ENCODE data around the gene KRTAP19-1.

Gene KRTAP19-1

DNA sequence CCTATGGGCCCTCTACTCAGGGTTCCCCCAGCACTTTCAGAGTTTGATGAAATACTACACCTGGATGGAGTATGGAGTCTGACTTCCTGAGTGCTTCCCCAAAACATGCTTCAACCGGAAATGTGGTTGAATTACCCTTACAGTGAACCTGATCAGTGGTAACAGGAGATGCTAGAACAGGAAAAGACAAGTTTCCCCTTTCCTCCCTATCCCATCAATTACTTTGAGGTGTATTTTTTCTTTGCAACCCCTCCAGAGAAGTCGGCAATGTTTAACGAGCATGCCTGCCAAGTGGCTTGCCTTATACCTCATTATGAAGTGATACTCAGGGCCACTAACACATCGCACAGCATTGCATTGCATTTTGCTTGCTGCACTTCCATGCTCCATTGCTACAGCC, 33.1 kb downstream of the KRTAP19-1 start:
- Histone ChIP-seq H3K9me3 (ENCODE audit: control insufficient read depth, low read length) (no peaks in the 10 kb centered on the region), H3K36me3 (ENCODE audit: control insufficient read depth, insufficient read depth, low read length) (no peaks in the 10 kb centered on the region), H3K4me3 (ENCODE audit: low read depth, low read length) (no peak overlapping the region), H3K79me2 (no peaks in the 10 kb centered on the region), H3K27ac (no peak overlapping the region), H3K27me3 (ENCODE audit: control insufficient read depth, insufficient read depth, low read length) (no peaks in the 10 kb centered on the region), H3K4me2 (ENCODE audit: low read length) (no peak overlapping the region), H3K4me1 (no peaks in the 10 kb centered on the region), H3K9ac (no peak overlapping the region), H2AFZ (no peak overlapping the region)
- TF ChIP-seq, protein P1, sequence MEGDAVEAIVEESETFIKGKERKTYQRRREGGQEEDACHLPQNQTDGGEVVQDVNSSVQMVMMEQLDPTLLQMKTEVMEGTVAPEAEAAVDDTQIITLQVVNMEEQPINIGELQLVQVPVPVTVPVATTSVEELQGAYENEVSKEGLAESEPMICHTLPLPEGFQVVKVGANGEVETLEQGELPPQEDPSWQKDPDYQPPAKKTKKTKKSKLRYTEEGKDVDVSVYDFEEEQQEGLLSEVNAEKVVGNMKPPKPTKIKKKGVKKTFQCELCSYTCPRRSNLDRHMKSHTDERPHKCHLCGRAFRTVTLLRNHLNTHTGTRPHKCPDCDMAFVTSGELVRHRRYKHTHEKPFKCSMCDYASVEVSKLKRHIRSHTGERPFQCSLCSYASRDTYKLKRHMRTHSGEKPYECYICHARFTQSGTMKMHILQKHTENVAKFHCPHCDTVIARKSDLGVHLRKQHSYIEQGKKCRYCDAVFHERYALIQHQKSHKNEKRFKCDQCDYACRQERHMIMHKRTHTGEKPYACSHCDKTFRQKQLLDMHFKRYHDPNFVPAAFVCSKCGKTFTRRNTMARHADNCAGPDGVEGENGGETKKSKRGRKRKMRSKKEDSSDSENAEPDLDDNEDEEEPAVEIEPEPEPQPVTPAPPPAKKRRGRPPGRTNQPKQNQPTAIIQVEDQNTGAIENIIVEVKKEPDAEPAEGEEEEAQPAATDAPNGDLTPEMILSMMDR (IDR thresholded peaks at IDR 0.05): no peak

DNA sequence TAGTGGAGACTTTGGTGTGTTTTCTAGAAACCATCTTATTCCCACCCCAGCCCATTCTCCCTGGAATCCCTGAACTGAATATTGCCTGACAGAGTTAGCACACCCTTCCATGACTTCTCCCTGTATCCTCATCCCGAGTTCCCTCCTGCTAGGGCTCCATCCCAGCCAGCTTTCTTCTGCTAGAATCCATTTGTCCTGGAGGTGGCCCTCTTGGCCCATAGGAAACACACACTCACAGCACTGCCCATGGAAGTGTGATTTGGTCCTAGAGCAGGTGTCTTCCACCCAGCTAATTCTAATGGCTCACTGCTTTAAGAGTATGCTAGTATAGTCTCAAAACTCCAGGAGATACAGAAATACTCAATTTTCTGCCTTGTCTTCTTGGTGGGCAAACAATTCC, 36.0 kb downstream of the KRTAP19-1 start:
- no peaks in the 10 kb centered on the region for H3K4me1 ChIP-seq
- no peak overlapping the region for H3K4me2 ChIP-seq (ENCODE audit: low read length)
- no peak overlapping the region for H3K27ac ChIP-seq
- no peaks in the 10 kb centered on the region for H3K36me3 ChIP-seq (ENCODE audit: control insufficient read depth, insufficient read depth, low read length)
- TF ChIP-seq, protein P1 (IDR thresholded peaks at IDR 0.05): no peak
- H3K9me3 ChIP-seq (ENCODE audit: control insufficient read depth, low read length): no peaks in the 10 kb centered on the region
- H3K4me3 ChIP-seq (ENCODE audit: low read depth, low read length): no peak overlapping the region
- no peaks in the 10 kb centered on the region for H3K27me3 ChIP-seq (ENCODE audit: control insufficient read depth, insufficient read depth, low read length)
- no peak overlapping the region for H3K9ac ChIP-seq
- H2AFZ ChIP-seq: no peak overlapping the region
- no peaks in the 10 kb centered on the region for H3K79me2 ChIP-seq

GRCh38 chr21:30443226-30443625, 36.9 kb downstream of the KRTAP19-1 start:
- no peaks in the 10 kb centered on the region for H3K27me3 ChIP-seq (ENCODE audit: control insufficient read depth, insufficient read depth, low read length)
- TF ChIP-seq, protein P1 (IDR thresholded peaks at IDR 0.05): no peak

GRCh38 chr21:30439975-30440374, 40.2 kb downstream of the KRTAP19-1 start, which contains the start of gene KRTAP15-1:
Gene KRTAP15-1 (plus strand): TSS chr21:30440275. CDS start chr21:30440328, 53 bp downstream.
- no peak within 1 kb of the TSS for H3K9ac ChIP-seq
- no peak within 1 kb of the TSS for H3K4me2 ChIP-seq (ENCODE audit: low read length)
- H3K9me3 ChIP-seq (ENCODE audit: control insufficient read depth, low read length): no peaks in the 10 kb centered on the region
- H3K27me3 ChIP-seq (ENCODE audit: control insufficient read depth, insufficient read depth, low read length): no peaks in the 10 kb centered on the region
- no peaks in the 10 kb centered on the region for H3K36me3 ChIP-seq (ENCODE audit: control insufficient read depth, insufficient read depth, low read length)
- H3K79me2 ChIP-seq: no peaks in the 10 kb centered on the region
- TF ChIP-seq, protein P1 (IDR thresholded peaks at IDR 0.05): no peak
- H2AFZ ChIP-seq: no peak within 1 kb of the TSS
- no peak within 1 kb of the TSS for H3K27ac ChIP-seq
- no peak within 1 kb of the TSS for H3K4me3 ChIP-seq (ENCODE audit: low read depth, low read length)
- H3K4me1 ChIP-seq: no peaks in the 10 kb centered on the region

More at GRCh38 chr21:30443226-30443625, 36.9 kb downstream of the KRTAP19-1 start:
- H3K4me3 ChIP-seq (ENCODE audit: low read depth, low read length): no peak overlapping the region
- no peak overlapping the region for H3K9ac ChIP-seq
- no peaks in the 10 kb centered on the region for H3K9me3 ChIP-seq (ENCODE audit: control insufficient read depth, low read length)
- H2AFZ ChIP-seq: no peak overlapping the region
- no peaks in the 10 kb centered on the region for H3K4me1 ChIP-seq
- no peaks in the 10 kb centered on the region for H3K79me2 ChIP-seq
- H3K36me3 ChIP-seq (ENCODE audit: control insufficient read depth, insufficient read depth, low read length): no peaks in the 10 kb centered on the region
- H3K4me2 ChIP-seq (ENCODE audit: low read length): no peak overlapping the region
- no peak overlapping the region for H3K27ac ChIP-seq

GRCh38 chr21:30437010-30437565, 43.1 kb downstream of the KRTAP19-1 start:
- H3K4me2 ChIP-seq (ENCODE audit: low read length): no peak overlapping the region

More at GRCh38 chr21:30437010-30437565, 43.1 kb downstream of the KRTAP19-1 start:
- Histone ChIP-seq H3K4me3 (ENCODE audit: low read depth, low read length) (no peak overlapping the region), H2AFZ (no peak overlapping the region), H3K4me1 (no peaks in the 10 kb centered on the region), H3K27ac (no peak overlapping the region), H3K9ac (no peak overlapping the region), H3K79me2 (no peaks in the 10 kb centered on the region), H3K36me3 (ENCODE audit: control insufficient read depth, insufficient read depth, low read length) (no peaks in the 10 kb centered on the region), H3K27me3 (ENCODE audit: control insufficient read depth, insufficient read depth, low read length) (no peaks in the 10 kb centered on the region), H3K9me3 (ENCODE audit: control insufficient read depth, low read length) (no peaks in the 10 kb centered on the region)
- TF ChIP-seq, protein P1 (IDR thresholded peaks at IDR 0.05): no peak

Measured in parathyroid adenoma (tissue), 2 donors.